ENCODE measurements around the gene GOLT1A. TPM values are rescaled to one million over a fixed set of nuclear protein-coding genes. Genes with fewer than 3 reads are reported as not detected.

Gene GOLT1A
- total and polyA plus RNA-seq, 11 donors = 0.24 to 0.29 TPM; not detected in 9

DNA sequence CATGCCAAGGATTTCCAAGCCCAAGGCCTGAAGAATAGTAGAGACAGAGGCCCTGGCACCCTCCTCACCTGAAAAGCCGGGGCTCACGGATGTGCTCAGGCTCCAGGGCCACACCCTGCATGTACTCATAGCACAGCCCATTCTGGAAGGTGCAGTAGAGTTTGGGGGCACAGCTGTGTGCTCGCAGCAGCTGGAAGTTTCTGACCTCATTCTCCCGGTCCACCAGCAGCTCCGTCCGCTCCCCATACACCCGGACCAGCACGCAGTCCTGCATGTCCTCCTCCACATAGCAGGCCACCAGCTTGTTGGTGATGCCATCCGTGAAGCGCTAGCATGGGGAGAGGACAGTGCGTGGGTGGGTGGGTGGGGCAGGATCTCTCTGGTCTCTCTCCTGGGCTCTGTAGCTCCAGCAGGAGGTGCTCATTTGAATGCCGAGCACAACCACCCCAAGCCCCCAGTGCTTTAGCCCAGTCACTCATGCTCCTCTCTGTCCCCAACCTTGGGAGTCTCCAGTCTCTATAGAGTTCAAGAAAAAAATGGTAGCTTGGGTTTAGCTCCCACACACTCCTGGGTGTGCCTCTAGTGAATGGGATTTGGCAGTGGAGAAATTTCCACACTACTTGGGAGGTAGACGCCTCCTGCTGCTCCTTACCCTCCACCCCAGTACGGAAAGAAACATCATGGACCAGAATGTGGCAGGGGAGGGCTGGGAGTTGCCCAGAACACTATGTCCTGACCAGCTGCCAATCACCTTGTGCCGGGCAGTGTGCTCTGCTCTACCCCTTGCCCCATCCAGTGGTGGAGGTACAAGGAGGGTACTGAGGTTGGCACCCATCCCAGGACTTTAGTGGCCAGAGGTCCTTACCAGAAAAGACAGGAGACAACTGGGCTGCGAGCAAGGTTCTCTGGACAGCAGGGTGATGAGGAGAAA lies 63.9 kb downstream of the GOLT1A start:
- Histone ChIP-seq H3K4me3 (no peak overlapping the region), H3K27ac (peak overlapping the region in 1 of 12 donors; percentile 66), H3K4me1 (peaks cover 0 to 27% (median 10%) of the 10 kb centered on the region in 12 donors), H3K36me3 (no peaks in the 10 kb centered on the region), H3K9me3 (no peaks in the 10 kb centered on the region), H3K27me3 (peaks cover 0 to 10% (median 0%) of the 10 kb centered on the region in 9 donors)
- ATAC-seq = peak; percentile 19 to 49 (median 27)
- TF ChIP-seq, protein P1, sequence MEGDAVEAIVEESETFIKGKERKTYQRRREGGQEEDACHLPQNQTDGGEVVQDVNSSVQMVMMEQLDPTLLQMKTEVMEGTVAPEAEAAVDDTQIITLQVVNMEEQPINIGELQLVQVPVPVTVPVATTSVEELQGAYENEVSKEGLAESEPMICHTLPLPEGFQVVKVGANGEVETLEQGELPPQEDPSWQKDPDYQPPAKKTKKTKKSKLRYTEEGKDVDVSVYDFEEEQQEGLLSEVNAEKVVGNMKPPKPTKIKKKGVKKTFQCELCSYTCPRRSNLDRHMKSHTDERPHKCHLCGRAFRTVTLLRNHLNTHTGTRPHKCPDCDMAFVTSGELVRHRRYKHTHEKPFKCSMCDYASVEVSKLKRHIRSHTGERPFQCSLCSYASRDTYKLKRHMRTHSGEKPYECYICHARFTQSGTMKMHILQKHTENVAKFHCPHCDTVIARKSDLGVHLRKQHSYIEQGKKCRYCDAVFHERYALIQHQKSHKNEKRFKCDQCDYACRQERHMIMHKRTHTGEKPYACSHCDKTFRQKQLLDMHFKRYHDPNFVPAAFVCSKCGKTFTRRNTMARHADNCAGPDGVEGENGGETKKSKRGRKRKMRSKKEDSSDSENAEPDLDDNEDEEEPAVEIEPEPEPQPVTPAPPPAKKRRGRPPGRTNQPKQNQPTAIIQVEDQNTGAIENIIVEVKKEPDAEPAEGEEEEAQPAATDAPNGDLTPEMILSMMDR (IDR thresholded peaks at IDR 0.05) = no peak
- no peak for TF ChIP-seq POLR2A (IDR thresholded peaks at IDR 0.05)
- WGBS, 4 donors = 77 to 84% (median 82%) methylated on average over 16 of the region's 16 CpGs
- intact Hi-C loops (cut with DNase I) = no loop called here
- DNase-seq = peak in 1 of 5 donors; percentile 24

DNA sequence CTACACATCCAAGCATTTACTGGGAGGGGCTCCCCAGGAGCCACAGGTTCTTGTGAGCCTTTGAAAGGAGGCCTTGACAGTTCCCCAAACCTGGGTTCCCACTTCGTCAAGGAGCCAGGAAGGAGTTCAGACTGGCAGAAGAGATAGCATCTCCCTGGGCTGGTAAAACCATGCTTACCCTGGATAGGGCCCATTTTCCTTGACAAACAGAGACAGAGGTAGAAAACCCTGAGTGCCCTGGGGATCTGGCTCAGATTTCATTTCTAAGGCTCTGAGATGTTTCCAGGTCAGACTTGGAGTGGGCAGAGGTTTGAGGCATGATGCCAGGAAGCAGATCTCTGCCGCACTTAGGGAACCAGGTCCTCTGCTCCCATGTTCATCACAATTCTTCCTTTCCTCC lies 64.7 kb downstream of the GOLT1A start:
- H3K4me1 ChIP-seq = peaks cover 0 to 27% (median 10%) of the 10 kb centered on the region in 12 donors
- DNase-seq (no peak), ATAC-seq (no peak)
- peaks cover 0 to 10% (median 0%) of the 10 kb centered on the region in 9 donors for H3K27me3 ChIP-seq
- TF ChIP-seq POLR2A (IDR thresholded peaks at IDR 0.05) = no peak
- TF ChIP-seq, protein P1 (IDR thresholded peaks at IDR 0.05) = no peak
- intact Hi-C loops (cut with DNase I) = no loop called here
- H3K27ac ChIP-seq = no peak overlapping the region
- H3K36me3 ChIP-seq = no peaks in the 10 kb centered on the region
- no peaks in the 10 kb centered on the region for H3K9me3 ChIP-seq
- WGBS, 4 donors = 68 to 83% (median 75%) methylated on average over 2 of the region's 2 CpGs
- no peak overlapping the region for H3K4me3 ChIP-seq

Other genes with a start within 250 kb of the GOLT1A start
- gene SOX13, start 140.9 kb downstream of the GOLT1A start, total RNA-seq = 10 to 100 TPM in 8 of 9 donors, 1 to 10 TPM in 1; 8.8 to 16.0 (median 13.0) TPM
- 1 to 10 TPM; 8.2 to 8.5 TPM for gene SOX13, start 140.9 kb downstream of the GOLT1A start, polyA plus RNA-seq
- gene ETNK2, start 61.9 kb downstream of the GOLT1A start, total RNA-seq = 10 to 100 TPM in 1 of 9 donors, 1 to 10 TPM in 8; 1.1 to 16.3 (median 2.5) TPM
- 1 to 10 TPM; 3.0 to 6.5 TPM for gene ETNK2, start 61.9 kb downstream of the GOLT1A start, polyA plus RNA-seq
- not detected for gene REN, start 47.7 kb downstream of the GOLT1A start, total RNA-seq
- not detected for gene REN, start 47.7 kb downstream of the GOLT1A start, polyA plus RNA-seq
- gene KISS1, start 17.5 kb downstream of the GOLT1A start, total RNA-seq = not detected
- gene KISS1, start 17.5 kb downstream of the GOLT1A start, polyA plus RNA-seq = not detected
- 10 to 100 TPM in 7 of 9 donors, 1 to 10 TPM in 2; 9.1 to 33.2 (median 20.1) TPM for gene PLEKHA6, start 145.9 kb upstream of the GOLT1A start, total RNA-seq
- gene PLEKHA6, start 145.9 kb upstream of the GOLT1A start, polyA plus RNA-seq = 10 to 100 TPM in 1 of 2 donors, 1 to 10 TPM in 1; 5.2 to 12.8 TPM
- 10 to 100 TPM; 15.8 to 29.8 (median 25.9) TPM for gene PPP1R15B, start 197.8 kb upstream of the GOLT1A start, total RNA-seq
- gene PPP1R15B, start 197.8 kb upstream of the GOLT1A start, polyA plus RNA-seq = 10 to 100 TPM in 1 of 2 donors, 1 to 10 TPM in 1; 8.1 to 27.9 TPM